GM23338 (cell line): Measurements from ENCODE around the gene ACADS. TPM values are rescaled to one million over a fixed set of nuclear protein-coding genes. Genes with fewer than 3 reads are reported as not detected.

Source experiments
- ATAC-seq: fragments of 200-7000 bp; cut with Tn5 transposase; 3 replicates; pipeline ENCODE4 v1.9.1; 2020
- DNase-seq: peaks from one replicate; pipeline ENCODE4 v3.0.0-alpha.2; 2015; ENCODE audit warnings: low spot score
- H2AFZ ChIP-seq: fragments of 200-600 bp; sonication (generic); 2 replicates; pipeline ENCODE4 v1.8.0; 2016; ENCODE audit warnings: antibody characterized with exemption, mild to moderate bottlenecking, moderate library complexity
- H3F3A ChIP-seq: fragments of 200-600 bp; sonication (generic); replicated peaks from 2 replicates; pipeline ENCODE4 v1.8.0; 2017; ENCODE audit warnings: antibody characterized with exemption, mixed run types, low read depth
- H3K27ac ChIP-seq: fragments of 200-600 bp; sonication (generic); 2 replicates; pipeline ENCODE4 v1.6.1; 2016; ENCODE audit warnings: low read depth
- H3K27me3 ChIP-seq: fragments of 200-600 bp; sonication (generic); 2 replicates; pipeline ENCODE4 v1.8.0; 2016; ENCODE audit warnings: mild to moderate bottlenecking, mixed run types, moderate library complexity; ENCODE audit not compliant: insufficient read depth
- H3K36me3 ChIP-seq: fragments of 200-600 bp; sonication (generic); 2 replicates; pipeline ENCODE4 v1.8.0; 2016; ENCODE audit warnings: mild to moderate bottlenecking; ENCODE audit not compliant: insufficient read depth
- H3K4me1 ChIP-seq: fragments of 200-600 bp; sonication (generic); 2 replicates; pipeline ENCODE4 v1.8.0; 2016; ENCODE audit warnings: mild to moderate bottlenecking, moderate library complexity; ENCODE audit not compliant: insufficient read depth
- H3K4me2 ChIP-seq: fragments of 200-600 bp; sonication (generic); 2 replicates; pipeline ENCODE4 v1.7.1; 2017; ENCODE audit warnings: mixed run types
- H3K4me3 ChIP-seq: fragments of 200-600 bp; sonication (generic); 2 replicates; pipeline ENCODE4 v1.6.1; 2016; ENCODE audit warnings: mixed run types
- H3K79me2 ChIP-seq: fragments of 200-600 bp; sonication (generic); replicated peaks from 2 replicates; pipeline ENCODE4 v1.8.0; 2017; ENCODE audit warnings: mild to moderate bottlenecking; ENCODE audit not compliant: insufficient read depth
- H3K9me2 ChIP-seq: fragments of 200-600 bp; sonication (generic); 2 replicates; pipeline ENCODE4 v1.8.0; 2017; ENCODE audit not compliant: insufficient read depth
- H4K20me1 ChIP-seq: fragments of 200-600 bp; sonication (generic); replicated peaks from 2 replicates; pipeline ENCODE4 v1.8.0; 2017; ENCODE audit warnings: mild to moderate bottlenecking; ENCODE audit not compliant: insufficient read depth
- H3K27ac Mint-ChIP-seq: 2 replicates; pipeline ENCODE4 v1.8.0; 2020; ENCODE audit warnings: inconsistent platforms, mild to moderate bottlenecking, moderate library complexity, mixed read lengths
- H3K27me3 Mint-ChIP-seq: 3 replicates; pipeline ENCODE4 v1.8.0; 2022; ENCODE audit warnings: low read depth, mild to moderate bottlenecking, moderate library complexity, mixed read lengths, inconsistent platforms; ENCODE audit not compliant: insufficient read depth, poor library complexity
- H3K36me3 Mint-ChIP-seq: 3 replicates; pipeline ENCODE4 v1.8.0; 2021; ENCODE audit warnings: low read depth, mild to moderate bottlenecking, inconsistent platforms, moderate library complexity, mixed read lengths
- H3K4me1 Mint-ChIP-seq: 3 replicates; pipeline ENCODE4 v1.8.0; 2020; ENCODE audit warnings: mild to moderate bottlenecking, inconsistent platforms, mixed read lengths
- H3K4me3 Mint-ChIP-seq: 3 replicates; pipeline ENCODE4 v1.8.0; 2021; ENCODE audit warnings: moderate library complexity, mild to moderate bottlenecking, inconsistent platforms, mixed read lengths
- H3K9me3 Mint-ChIP-seq: 3 replicates; pipeline ENCODE4 v1.8.0; 2020; ENCODE audit warnings: moderate library complexity, mild to moderate bottlenecking, inconsistent platforms, mixed read lengths
- EZH2 ChIP-seq: fragments of 200-600 bp; sonication (generic); IDR thresholded peaks from one replicate; pipeline ENCODE4 v1.8.0; 2017; ENCODE audit warnings: antibody characterized with exemption, mild to moderate bottlenecking, low read depth; ENCODE audit not compliant: unreplicated experiment
- EZH2phosphoT487 ChIP-seq: fragments of 200-600 bp; sonication (generic); IDR thresholded peaks from one replicate; pipeline ENCODE4 v1.8.1; 2018; ENCODE audit warnings: antibody characterized with exemption; ENCODE audit not compliant: unreplicated experiment
- NANOG ChIP-seq: IDR thresholded peaks from 2 replicates; pipeline ENCODE4 v1.6.1; 2016; ENCODE audit warnings: antibody characterized with exemption, borderline replicate concordance
- POLR2AphosphoS5 ChIP-seq: IDR thresholded peaks from 2 replicates; pipeline ENCODE4 v1.6.1; 2016; ENCODE audit warnings: antibody characterized with exemption, low read depth
- STAT1 ChIP-seq: IDR thresholded peaks from one replicate; pipeline ENCODE4 v1.6.1; 2016; ENCODE audit warnings: antibody characterized with exemption; ENCODE audit not compliant: unreplicated experiment
- ZNF114 ChIP-seq: fragments of 250-450 bp; sonication (Bioruptor Pico); IDR thresholded peaks from 2 replicates; pipeline ENCODE4 v1.5.0; 2020; ENCODE audit warnings: mild to moderate bottlenecking, moderate library complexity
- ZNF331 ChIP-seq: fragments of 250-450 bp; sonication (Bioruptor Pico); IDR thresholded peaks from 2 replicates; pipeline ENCODE4 v1.5.0; 2020; ENCODE audit warnings: low read depth, mild to moderate bottlenecking, moderate library complexity
- ZNF462 ChIP-seq: fragments of 250-450 bp; sonication (Bioruptor Pico); IDR thresholded peaks from 2 replicates; pipeline ENCODE4 v1.5.0; 2020; ENCODE audit warnings: mild to moderate bottlenecking, moderate library complexity
- polyA plus RNA-seq: library from polyadenylated mRNA; unstranded; fragments of >200 nt; fragmentation: Nextera tagmentation; extraction: Ambion mirVana; gene quantifications from 2 replicates; pipeline ENCODE4 v1.2.1, GENCODE V29; 2016
- total RNA-seq: library from RNA; depleted of rRNA; stranded (reverse); fragments of >200 nt; shearing (Covaris generic); gene quantifications from 2 replicates; pipeline ENCODE4 v1.2.3, GENCODE V29; 2014

ACADS gene
- total and polyA plus RNA-seq, 2 experiments from 2014 or later: 3.1 to 5.7 TPM

- TF ChIP-seq ZNF331: no peak
- TF ChIP-seq ZNF114: no peak
- TF ChIP-seq NANOG: no peak
- TF ChIP-seq EZH2phosphoT487: no peak
- no peak for TF ChIP-seq POLR2AphosphoS5
- no peak for TF ChIP-seq STAT1
- Histone ChIP-seq H3K27me3 (no peaks in the 10 kb centered on the region), H3K4me3 (no peak overlapping the region), H3K36me3 (peaks cover 61% of the 10 kb centered on the region), H3K4me2 (no peak overlapping the region), H3F3A (peaks cover 7% of the 10 kb centered on the region; the same call in 1 of the 2 replicates), H2AFZ (no peak overlapping the region), H4K20me1 (peaks cover 26% of the 10 kb centered on the region), H3K4me1 (no peaks in the 10 kb centered on the region), H3K9me2 (no peaks in the 10 kb centered on the region), H3K79me2 (peaks cover 18% of the 10 kb centered on the region; the same call in 1 of the 2 replicates), H3K27ac (no peak overlapping the region)
- no peaks in the 10 kb centered on the region for H3K9me3 Mint-ChIP-seq
- H3K4me1 Mint-ChIP-seq: peaks cover 2% of the 10 kb centered on the region
- H3K4me3 Mint-ChIP-seq: no peak overlapping the region
- no peak overlapping the region for H3K27ac Mint-ChIP-seq
- no peak for ATAC-seq
- DNase-seq: no peak
- H3K36me3 Mint-ChIP-seq: peaks cover 93% of the 10 kb centered on the region
- H3K27me3 Mint-ChIP-seq: peaks cover 7% of the 10 kb centered on the region
These were observed 7.6 kb upstream of the ACADS start for GRCh38 chr12:120718055-120718454.

- no peaks in the 10 kb centered on the region for H3K9me3 Mint-ChIP-seq
- no peak overlapping the region for H3K27ac ChIP-seq
- peaks cover 59% of the 10 kb centered on the region for H3K36me3 ChIP-seq
- no peak overlapping the region for H3K4me3 Mint-ChIP-seq
- H3K79me2 ChIP-seq: peaks cover 18% of the 10 kb centered on the region; the same call in 1 of the 2 replicates
- no peak overlapping the region for H3K4me2 ChIP-seq
- H3K27ac Mint-ChIP-seq: no peak overlapping the region
- H3K36me3 Mint-ChIP-seq: peaks cover 91% of the 10 kb centered on the region
- peaks cover 30% of the 10 kb centered on the region for H4K20me1 ChIP-seq
- no peaks in the 10 kb centered on the region for H3K27me3 ChIP-seq
- peaks cover 7% of the 10 kb centered on the region for H3K27me3 Mint-ChIP-seq
- H3K9me2 ChIP-seq: no peaks in the 10 kb centered on the region
- no peak overlapping the region for H3K4me3 ChIP-seq
- no peak for ATAC-seq
- H3K4me1 Mint-ChIP-seq: no peaks in the 10 kb centered on the region
- no peak for DNase-seq
- H3K4me1 ChIP-seq: no peaks in the 10 kb centered on the region
- no peak for TF ChIP-seq ZNF331
- no peak for TF ChIP-seq EZH2
- TF ChIP-seq ZNF462: no peak
- no peak overlapping the region for H2AFZ ChIP-seq
- peaks cover 6% of the 10 kb centered on the region; the same call in 1 of the 2 replicates for H3F3A ChIP-seq
These were observed 6.6 kb upstream of the ACADS start for GRCh38 chr12:120719072-120719471.
